SIG-M5 treated with dmso at 0.1 percent for 504 hours (cell line): ENCODE measurements around the gene LAMA4.

Source experiments
- DNase-seq: peaks from one replicate; lab custom pipeline; 2025; ENCODE audit not compliant: unreplicated experiment; lab: John Stamatoyannopoulos, UW

LAMA4 gene

GRCh38 chr6:112253841-112254816 lies at the start of gene LAMA4:
Gene LAMA4, minus strand, starts transcription at chr6:112254567. Its CDS starts 417 bp downstream, at chr6:112254150.
- DNase-seq = no peak

GRCh38 chr6:112302142-112302705 lies 47.9 kb upstream of the LAMA4 start:
- no peak for DNase-seq

GRCh38 chr6:112300896-112301295 lies 46.5 kb upstream of the LAMA4 start:
- DNase-seq = no peak

- no peak for DNase-seq
Observed at GRCh38 chr6:112298816-112299281, 44.5 kb upstream of the LAMA4 start.

- no peak for DNase-seq
Observed at GRCh38 chr6:112298021-112298745, 43.8 kb upstream of the LAMA4 start.

- DNase-seq = no peak
Observed at GRCh38 chr6:112296694-112297093, 42.3 kb upstream of the LAMA4 start.

GRCh38 chr6:112296122-112296521 lies 41.8 kb upstream of the LAMA4 start:
- peak; percentile 14 for DNase-seq

- no peak for DNase-seq
Observed at GRCh38 chr6:112291161-112291762, 36.9 kb upstream of the LAMA4 start.

- DNase-seq = no peak
Observed at GRCh38 chr6:112289038-112289566, 34.7 kb upstream of the LAMA4 start.

GRCh38 chr6:112288475-112288874 lies 34.1 kb upstream of the LAMA4 start:
- no peak for DNase-seq

- no peak for DNase-seq
Observed at GRCh38 chr6:112287577-112288225, 33.3 kb upstream of the LAMA4 start.

- DNase-seq = no peak
Observed at GRCh38 chr6:112286500-112287144, 32.3 kb upstream of the LAMA4 start.

GRCh38 chr6:112286010-112286409 lies 31.6 kb upstream of the LAMA4 start:
- DNase-seq = no peak

GRCh38 chr6:112284603-112285002 lies 30.2 kb upstream of the LAMA4 start:
- DNase-seq = no peak

- DNase-seq = no peak
Observed at GRCh38 chr6:112283621-112284020, 29.3 kb upstream of the LAMA4 start.

- DNase-seq = no peak
Observed at GRCh38 chr6:112281821-112282615, 27.7 kb upstream of the LAMA4 start.

- no peak for DNase-seq
Observed at GRCh38 chr6:112279031-112279935, 24.9 kb upstream of the LAMA4 start.

- no peak for DNase-seq
Observed at GRCh38 chr6:112275365-112275764, 21.0 kb upstream of the LAMA4 start.
